MCF 10A (cell line): ENCODE measurements around the gene CAMP. TPM values are rescaled to one million over a fixed set of nuclear protein-coding genes. Genes with fewer than 3 reads are reported as not detected.

Experiments
- BruUV-seq: library from RNA; stranded (reverse); fragments of 400-500 nt; replicated peaks from 2 replicates; lab custom pipeline; 2021; lab: Mats Ljungman, UMichigan
- CTCF ChIA-PET: fragments of 300-600 bp; sonication (Branson Sonifier 250); formaldehyde crosslinking; extraction: SDS; loops from one replicate; lab custom pipeline; 2021; ENCODE audit warnings: antibody characterized with exemption, inconsistent platforms; lab: Yijun Ruan, JAX
- POLR2A ChIA-PET: fragments of 300-600, 350-650 bp; sonication (Branson Sonifier 250); formaldehyde crosslinking; extraction: SDS; loops from one replicate; lab custom pipeline; 2020; ENCODE audit warnings: antibody characterized with exemption, inconsistent platforms; lab: Yijun Ruan, JAX
- DNase-seq: peaks from one replicate; pipeline ENCODE4 v3.0.0-alpha.2; 2018; ENCODE audit not compliant: unreplicated experiment
- H3K27ac Mint-ChIP-seq: one replicate; pipeline ENCODE4 v1.8.0; 2022; ENCODE audit warnings: mild to moderate bottlenecking, low read depth, mixed read lengths; ENCODE audit not compliant: unreplicated experiment
- H3K27me3 Mint-ChIP-seq: one replicate; pipeline ENCODE4 v1.8.0; 2022; ENCODE audit warnings: mixed read lengths; ENCODE audit not compliant: insufficient read depth, unreplicated experiment
- H3K36me3 Mint-ChIP-seq: one replicate; pipeline ENCODE4 v1.8.0; 2022; ENCODE audit warnings: mild to moderate bottlenecking, moderate library complexity, mixed read lengths; ENCODE audit not compliant: insufficient read depth, unreplicated experiment
- H3K4me1 Mint-ChIP-seq: one replicate; pipeline ENCODE4 v1.8.0; 2022; ENCODE audit warnings: mixed read lengths; ENCODE audit not compliant: insufficient read depth, unreplicated experiment
- H3K4me3 Mint-ChIP-seq: one replicate; pipeline ENCODE4 v1.8.0; 2022; ENCODE audit warnings: mild to moderate bottlenecking, moderate library complexity, mixed read lengths; ENCODE audit not compliant: unreplicated experiment
- H3K9me3 Mint-ChIP-seq: one replicate; pipeline ENCODE4 v1.8.0; 2022; ENCODE audit warnings: mixed read lengths; ENCODE audit not compliant: unreplicated experiment
- intact Hi-C: fragments of 100-400 bp; cut with micrococcal nuclease; formaldehyde crosslinking; loops from 2 replicates; pipeline ENCODE4 v1.14.1; 2022
- total RNA-seq: library from RNA; stranded (reverse); gene quantifications from 2 replicates; pipeline ENCODE4 v1.2.3, GENCODE V29; 2022
- TF ChIP-seq, protein P1 (sequence below): fragments of 200-600 bp; IDR thresholded peaks from one replicate; pipeline ENCODE4 v1.8.0; 2022; ENCODE audit warnings: antibody characterized with exemption, mild to moderate bottlenecking; ENCODE audit not compliant: unreplicated experiment

Gene CAMP
- total RNA-seq, 1 experiment from 2014 or later, result 0.72 TPM

- Mint-ChIP-seq H3K4me3 (peak overlapping the region; percentile 83), H3K27me3 (no peaks in the 10 kb centered on the region), H3K36me3 (peaks cover 15% of the 10 kb centered on the region), H3K27ac (peak overlapping the region; percentile 81), H3K4me1 (no peaks in the 10 kb centered on the region), H3K9me3 (no peaks in the 10 kb centered on the region)
- CTCF ChIA-PET, result interaction anchor here (0.6 to 2.1 kb wide), 6 partner anchors 9 to 1234 kb away, joined by 3 to 11 read pairs (median 4); no protein-coding TSS in a partner anchor
- DNase-seq, result no peak
- TF ChIP-seq, protein P1, sequence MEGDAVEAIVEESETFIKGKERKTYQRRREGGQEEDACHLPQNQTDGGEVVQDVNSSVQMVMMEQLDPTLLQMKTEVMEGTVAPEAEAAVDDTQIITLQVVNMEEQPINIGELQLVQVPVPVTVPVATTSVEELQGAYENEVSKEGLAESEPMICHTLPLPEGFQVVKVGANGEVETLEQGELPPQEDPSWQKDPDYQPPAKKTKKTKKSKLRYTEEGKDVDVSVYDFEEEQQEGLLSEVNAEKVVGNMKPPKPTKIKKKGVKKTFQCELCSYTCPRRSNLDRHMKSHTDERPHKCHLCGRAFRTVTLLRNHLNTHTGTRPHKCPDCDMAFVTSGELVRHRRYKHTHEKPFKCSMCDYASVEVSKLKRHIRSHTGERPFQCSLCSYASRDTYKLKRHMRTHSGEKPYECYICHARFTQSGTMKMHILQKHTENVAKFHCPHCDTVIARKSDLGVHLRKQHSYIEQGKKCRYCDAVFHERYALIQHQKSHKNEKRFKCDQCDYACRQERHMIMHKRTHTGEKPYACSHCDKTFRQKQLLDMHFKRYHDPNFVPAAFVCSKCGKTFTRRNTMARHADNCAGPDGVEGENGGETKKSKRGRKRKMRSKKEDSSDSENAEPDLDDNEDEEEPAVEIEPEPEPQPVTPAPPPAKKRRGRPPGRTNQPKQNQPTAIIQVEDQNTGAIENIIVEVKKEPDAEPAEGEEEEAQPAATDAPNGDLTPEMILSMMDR, result no peak
- POLR2A ChIA-PET, result interaction anchor here (0.6 to 4.0 kb wide), 24 partner anchors 8 to 679 kb away, joined by 3 to 41 read pairs (median 4); partner anchors contain the start of genes ATRIP, CCDC51, CDC25A and PLXNB1
- intact Hi-C loops, result no loop called here
- BruUV-seq, result no TSS peak
Observed at GRCh38 chr3:48240000-48240963, 17.0 kb downstream of the CAMP start.

DNA sequence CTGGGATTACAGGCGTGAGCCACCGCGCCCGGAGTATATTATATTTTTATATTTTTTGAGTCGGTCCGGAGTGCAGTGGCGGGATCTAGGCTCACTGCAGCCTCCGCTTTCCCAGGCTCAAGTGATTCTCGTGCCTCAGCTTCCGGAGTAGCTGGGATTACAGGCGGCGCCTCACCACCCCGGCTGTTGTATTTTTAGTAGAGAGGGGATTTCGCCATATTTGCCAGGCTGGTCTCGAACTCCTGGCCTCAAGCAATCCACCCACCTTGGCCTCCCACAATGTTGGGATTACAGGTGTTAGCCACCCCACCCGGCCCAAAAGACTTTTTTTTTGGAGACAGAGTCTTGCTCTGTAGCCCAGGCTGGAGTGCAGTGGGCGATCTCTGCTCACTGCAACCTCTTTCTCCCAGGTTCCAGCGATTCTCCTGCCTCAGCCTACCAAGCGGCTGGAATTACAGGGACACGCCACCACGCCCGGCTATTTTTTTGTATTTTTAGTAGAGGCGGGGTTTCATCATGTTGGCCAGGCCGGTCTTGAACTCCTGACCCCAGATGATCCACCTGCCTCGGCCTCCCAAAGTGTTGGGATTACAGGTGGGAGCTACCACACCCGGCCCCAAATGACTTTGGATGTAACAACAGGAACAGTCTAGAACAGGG, 18.6 kb downstream of the CAMP start:
- H3K4me1 Mint-ChIP-seq, result no peaks in the 10 kb centered on the region
- intact Hi-C loops, result no loop called here
- TF ChIP-seq, protein P1, result no peak

DNA sequence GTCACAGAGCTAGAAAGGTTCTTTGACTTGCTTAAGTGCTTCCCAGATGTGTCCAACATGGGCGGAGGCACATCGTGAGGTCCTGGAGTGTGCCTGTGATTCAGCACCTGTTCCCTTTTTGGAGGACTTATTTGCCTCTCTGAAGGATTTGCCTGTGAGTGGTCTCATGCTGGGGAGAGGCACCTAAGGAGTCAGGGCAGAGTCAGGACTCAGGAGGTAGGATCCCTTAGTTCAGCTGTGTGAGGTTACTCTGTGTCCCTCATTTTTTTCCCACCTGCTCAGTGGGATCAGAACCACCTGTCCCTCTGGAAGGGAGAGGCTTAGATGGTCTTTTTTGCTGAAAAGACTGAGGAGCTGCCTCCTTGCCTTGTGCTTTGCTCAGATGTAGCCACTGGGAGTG, 20.6 kb downstream of the CAMP start:
- CTCF ChIA-PET, result interaction anchor here (0.6 to 1.8 kb wide), 3 partner anchors 13 to 192 kb away, joined by 4 to 8 read pairs (median 6); no protein-coding TSS in a partner anchor
- H3K9me3 Mint-ChIP-seq, result no peaks in the 10 kb centered on the region
- peaks cover 19% of the 10 kb centered on the region for H3K36me3 Mint-ChIP-seq
- no peaks in the 10 kb centered on the region for H3K4me1 Mint-ChIP-seq
- no TSS peak for BruUV-seq
- TF ChIP-seq, protein P1, result no peak
- no peak overlapping the region for H3K4me3 Mint-ChIP-seq
- POLR2A ChIA-PET, result interaction anchor here (0.6 to 1.2 kb wide), 4 partner anchors 24 to 197 kb away, joined by 3 to 4 read pairs (median 4); partner anchors contain the start of gene TMA7
- DNase-seq, result no peak
- H3K27me3 Mint-ChIP-seq, result no peaks in the 10 kb centered on the region
- H3K27ac Mint-ChIP-seq, result no peak overlapping the region
- intact Hi-C loops, result no loop called here

More for the DNA sequence above, 18.6 kb downstream of the CAMP start:
- peak overlapping the region; percentile 83 for H3K4me3 Mint-ChIP-seq
- ChIA-PET CTCF (interaction anchor here (0.5 to 2.1 kb wide), 6 partner anchors 17 to 838 kb away, joined by 3 to 11 read pairs (median 4); no protein-coding TSS in a partner anchor), POLR2A (interaction anchor here (0.7 to 4.0 kb wide), 12 partner anchors 9 to 204 kb away, joined by 3 to 41 read pairs (median 6); partner anchors contain the start of genes ATRIP and CDC25A)
- no peak for DNase-seq
- H3K27ac Mint-ChIP-seq, result peak overlapping the region; percentile 42
- peaks cover 15% of the 10 kb centered on the region for H3K36me3 Mint-ChIP-seq
- no peaks in the 10 kb centered on the region for H3K27me3 Mint-ChIP-seq
- H3K9me3 Mint-ChIP-seq, result no peaks in the 10 kb centered on the region
- BruUV-seq, result no TSS peak
